MCF 10A (cell line): ENCODE measurements around the gene AKAP13. TPM values are rescaled to one million over a fixed set of nuclear protein-coding genes. Genes with fewer than 3 reads are reported as not detected.

Experiments used
- BruUV-seq: library from RNA; stranded (reverse); fragments of 400-500 nt; replicated peaks from 2 replicates; lab custom pipeline; 2021; lab: Mats Ljungman, UMichigan
- CTCF ChIA-PET: fragments of 300-600 bp; sonication (Branson Sonifier 250); formaldehyde crosslinking; extraction: SDS; loops from one replicate; lab custom pipeline; 2021; ENCODE audit warnings: antibody characterized with exemption, inconsistent platforms; lab: Yijun Ruan, JAX
- POLR2A ChIA-PET: fragments of 300-600, 350-650 bp; sonication (Branson Sonifier 250); formaldehyde crosslinking; extraction: SDS; loops from one replicate; lab custom pipeline; 2020; ENCODE audit warnings: antibody characterized with exemption, inconsistent platforms; lab: Yijun Ruan, JAX
- DNase-seq: peaks from one replicate; pipeline ENCODE4 v3.0.0-alpha.2; 2018; ENCODE audit not compliant: unreplicated experiment
- H3K27ac Mint-ChIP-seq: one replicate; pipeline ENCODE4 v1.8.0; 2022; ENCODE audit warnings: mild to moderate bottlenecking, low read depth, mixed read lengths; ENCODE audit not compliant: unreplicated experiment
- H3K27me3 Mint-ChIP-seq: one replicate; pipeline ENCODE4 v1.8.0; 2022; ENCODE audit warnings: mixed read lengths; ENCODE audit not compliant: insufficient read depth, unreplicated experiment
- H3K36me3 Mint-ChIP-seq: one replicate; pipeline ENCODE4 v1.8.0; 2022; ENCODE audit warnings: mild to moderate bottlenecking, moderate library complexity, mixed read lengths; ENCODE audit not compliant: insufficient read depth, unreplicated experiment
- H3K4me1 Mint-ChIP-seq: one replicate; pipeline ENCODE4 v1.8.0; 2022; ENCODE audit warnings: mixed read lengths; ENCODE audit not compliant: insufficient read depth, unreplicated experiment
- H3K4me3 Mint-ChIP-seq: one replicate; pipeline ENCODE4 v1.8.0; 2022; ENCODE audit warnings: mild to moderate bottlenecking, moderate library complexity, mixed read lengths; ENCODE audit not compliant: unreplicated experiment
- H3K9me3 Mint-ChIP-seq: one replicate; pipeline ENCODE4 v1.8.0; 2022; ENCODE audit warnings: mixed read lengths; ENCODE audit not compliant: unreplicated experiment
- intact Hi-C: fragments of 100-400 bp; cut with micrococcal nuclease; formaldehyde crosslinking; loops from 2 replicates; pipeline ENCODE4 v1.14.1; 2022
- total RNA-seq: library from RNA; stranded (reverse); gene quantifications from 2 replicates; pipeline ENCODE4 v1.2.3, GENCODE V29; 2022
- TF ChIP-seq, protein P1 (sequence below): fragments of 200-600 bp; IDR thresholded peaks from one replicate; pipeline ENCODE4 v1.8.0; 2022; ENCODE audit warnings: antibody characterized with exemption, mild to moderate bottlenecking; ENCODE audit not compliant: unreplicated experiment

The AKAP13 gene
- total RNA-seq, 1 experiment from 2014 or later: 65.7 TPM

DNA sequence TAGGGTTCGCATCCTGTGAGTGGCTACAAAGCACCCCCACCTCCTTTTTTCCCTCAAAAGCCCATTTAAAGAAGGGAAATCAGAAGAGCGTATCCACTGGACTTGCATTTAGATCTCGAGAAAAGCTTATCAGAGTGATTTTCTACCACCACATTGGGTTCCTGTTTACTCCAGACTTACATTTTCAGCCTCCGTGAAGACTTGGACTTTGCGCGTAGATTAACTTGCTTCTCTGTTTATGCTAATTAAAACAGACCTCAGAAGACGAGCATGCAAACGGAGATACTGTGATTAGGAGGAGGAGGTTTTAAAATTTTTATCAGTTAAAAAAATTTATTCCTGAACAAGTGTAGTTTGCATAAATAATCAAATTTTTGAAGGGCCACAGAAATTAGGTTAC, 115.7 kb downstream of the AKAP13 start:
- no peak overlapping the region for H3K4me3 Mint-ChIP-seq
- peaks cover 21% of the 10 kb centered on the region for H3K36me3 Mint-ChIP-seq
- CTCF ChIA-PET: interaction anchor here (1.0 kb wide), 1 partner anchor 25 kb away, joined by 3 read pairs; no protein-coding TSS in a partner anchor
- POLR2A ChIA-PET: no interaction called here
- TF ChIP-seq, protein P1, sequence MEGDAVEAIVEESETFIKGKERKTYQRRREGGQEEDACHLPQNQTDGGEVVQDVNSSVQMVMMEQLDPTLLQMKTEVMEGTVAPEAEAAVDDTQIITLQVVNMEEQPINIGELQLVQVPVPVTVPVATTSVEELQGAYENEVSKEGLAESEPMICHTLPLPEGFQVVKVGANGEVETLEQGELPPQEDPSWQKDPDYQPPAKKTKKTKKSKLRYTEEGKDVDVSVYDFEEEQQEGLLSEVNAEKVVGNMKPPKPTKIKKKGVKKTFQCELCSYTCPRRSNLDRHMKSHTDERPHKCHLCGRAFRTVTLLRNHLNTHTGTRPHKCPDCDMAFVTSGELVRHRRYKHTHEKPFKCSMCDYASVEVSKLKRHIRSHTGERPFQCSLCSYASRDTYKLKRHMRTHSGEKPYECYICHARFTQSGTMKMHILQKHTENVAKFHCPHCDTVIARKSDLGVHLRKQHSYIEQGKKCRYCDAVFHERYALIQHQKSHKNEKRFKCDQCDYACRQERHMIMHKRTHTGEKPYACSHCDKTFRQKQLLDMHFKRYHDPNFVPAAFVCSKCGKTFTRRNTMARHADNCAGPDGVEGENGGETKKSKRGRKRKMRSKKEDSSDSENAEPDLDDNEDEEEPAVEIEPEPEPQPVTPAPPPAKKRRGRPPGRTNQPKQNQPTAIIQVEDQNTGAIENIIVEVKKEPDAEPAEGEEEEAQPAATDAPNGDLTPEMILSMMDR: no peak
- DNase-seq: no peak
- intact Hi-C loops: loop anchor here (10.0 kb wide), 1 partner anchor 339 kb away; no protein-coding TSS in a partner anchor
- no peaks in the 10 kb centered on the region for H3K27me3 Mint-ChIP-seq
- H3K4me1 Mint-ChIP-seq: peaks cover 34% of the 10 kb centered on the region
- BruUV-seq: no TSS peak
- no peaks in the 10 kb centered on the region for H3K9me3 Mint-ChIP-seq
- H3K27ac Mint-ChIP-seq: no peak overlapping the region

DNA sequence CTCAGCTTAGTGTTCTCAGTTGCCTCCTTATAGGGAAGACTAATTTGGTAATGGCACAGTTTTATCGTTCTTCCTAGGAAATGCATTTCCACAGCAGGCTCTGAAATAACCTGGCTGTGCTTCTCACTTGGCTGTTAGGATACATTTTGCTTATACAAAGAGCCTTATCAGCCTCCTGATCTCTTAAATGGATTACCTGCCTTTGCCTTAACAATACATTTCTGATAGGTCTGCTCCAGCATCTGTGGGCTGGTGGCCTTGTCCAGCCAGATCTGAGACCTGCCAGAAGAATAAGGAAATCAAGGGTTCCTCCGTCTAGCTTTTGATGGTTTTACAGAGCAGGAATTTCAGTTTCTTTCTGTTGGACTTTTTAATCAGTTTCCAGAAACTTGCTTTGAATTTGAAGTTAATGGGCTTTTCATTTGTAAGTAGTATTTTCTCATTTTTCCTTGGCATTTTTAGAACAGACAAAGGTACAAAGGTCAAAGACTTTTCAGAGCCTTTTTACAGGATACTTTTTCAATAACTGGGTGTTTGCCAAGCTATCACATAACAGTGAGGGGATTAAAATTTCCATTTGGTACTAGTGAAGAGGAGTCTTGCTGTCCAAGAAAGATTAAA, 116.3 kb downstream of the AKAP13 start:
- Mint-ChIP-seq H3K4me1 (peaks cover 34% of the 10 kb centered on the region), H3K27ac (no peak overlapping the region), H3K4me3 (no peak overlapping the region), H3K36me3 (peaks cover 21% of the 10 kb centered on the region), H3K9me3 (no peaks in the 10 kb centered on the region), H3K27me3 (no peaks in the 10 kb centered on the region)
- no peak for DNase-seq
- TF ChIP-seq, protein P1: no peak
- POLR2A ChIA-PET: interaction anchor here (1.1 kb wide), 1 partner anchor 13 kb away, joined by 3 read pairs; no protein-coding TSS in a partner anchor
- CTCF ChIA-PET: interaction anchor here (1.0 to 2.4 kb wide), 3 partner anchors 9 to 25 kb away, joined by 3 to 13 read pairs (median 6); no protein-coding TSS in a partner anchor
- no TSS peak for BruUV-seq
- intact Hi-C loops: loop anchor here (10.0 kb wide), 1 partner anchor 338 kb away; no protein-coding TSS in a partner anchor

DNA sequence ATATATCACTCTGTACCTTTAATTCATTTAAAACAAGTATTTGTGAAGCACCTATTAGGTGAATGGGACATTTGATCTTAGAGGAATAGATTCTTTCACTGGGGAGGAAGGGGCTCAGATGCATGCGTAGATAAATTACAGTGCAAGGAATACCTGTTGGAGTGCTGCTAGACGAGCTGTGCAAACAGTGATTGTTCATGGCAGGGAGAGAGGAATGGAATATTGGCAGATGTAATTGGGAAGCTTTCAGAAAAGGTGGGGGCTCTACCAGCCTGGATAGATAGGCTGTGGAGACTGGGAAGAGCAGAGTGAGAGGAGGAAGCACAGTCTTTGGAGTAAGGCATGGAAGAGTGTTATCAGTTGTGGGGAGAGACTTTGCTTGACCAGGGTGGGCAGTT, 116.8 kb downstream of the AKAP13 start:
- peaks cover 34% of the 10 kb centered on the region for H3K4me1 Mint-ChIP-seq
- H3K4me3 Mint-ChIP-seq: no peak overlapping the region
- no peak for DNase-seq
- intact Hi-C loops: loop anchor here (10.0 kb wide), 1 partner anchor 338 kb away; no protein-coding TSS in a partner anchor
- no TSS peak for BruUV-seq
- TF ChIP-seq, protein P1: no peak
- ChIA-PET CTCF (interaction anchor here (1.0 to 2.4 kb wide), 3 partner anchors 9 to 26 kb away, joined by 3 to 13 read pairs (median 6); no protein-coding TSS in a partner anchor), POLR2A (interaction anchor here (1.1 kb wide), 1 partner anchor 13 kb away, joined by 3 read pairs; no protein-coding TSS in a partner anchor)
- H3K36me3 Mint-ChIP-seq: peaks cover 21% of the 10 kb centered on the region
- no peaks in the 10 kb centered on the region for H3K9me3 Mint-ChIP-seq
- H3K27me3 Mint-ChIP-seq: no peaks in the 10 kb centered on the region
- H3K27ac Mint-ChIP-seq: no peak overlapping the region

DNA sequence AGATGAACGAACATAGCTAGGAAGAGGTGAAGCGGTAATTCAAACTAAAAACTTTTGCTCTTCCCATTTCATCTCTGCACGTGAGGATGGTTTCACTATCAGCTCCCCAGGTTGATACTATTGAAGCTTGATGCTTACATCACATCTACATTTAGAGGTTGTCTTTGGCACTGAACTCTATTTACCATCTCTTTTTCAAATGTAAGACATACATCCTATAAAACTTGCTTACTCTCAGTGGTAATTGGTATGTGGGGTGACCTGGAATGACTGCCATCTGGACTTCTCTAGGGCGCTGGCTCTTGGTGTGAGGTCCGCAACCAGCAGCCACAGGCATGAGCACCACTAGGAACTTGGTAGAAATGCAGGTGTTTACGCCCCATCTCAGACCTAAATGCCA, 118.1 kb downstream of the AKAP13 start:
- no peak for DNase-seq
- TF ChIP-seq, protein P1: no peak
- Mint-ChIP-seq H3K4me3 (no peak overlapping the region), H3K27me3 (no peaks in the 10 kb centered on the region), H3K27ac (no peak overlapping the region), H3K9me3 (no peaks in the 10 kb centered on the region), H3K36me3 (peaks cover 21% of the 10 kb centered on the region), H3K4me1 (peaks cover 36% of the 10 kb centered on the region)
- ChIA-PET CTCF (interaction anchor here (0.6 to 2.4 kb wide), 4 partner anchors 8 to 202 kb away, joined by 3 to 13 read pairs (median 6); no protein-coding TSS in a partner anchor), POLR2A (interaction anchor here (0.5 to 0.7 kb wide), 2 partner anchors 116 to 316 kb away, joined by 3 read pairs; no protein-coding TSS in a partner anchor)
- intact Hi-C loops: loop anchor here (10.0 kb wide), 1 partner anchor 336 kb away; no protein-coding TSS in a partner anchor
- no TSS peak for BruUV-seq
